Glomerular visceral epithelial cell (primary cell): ENCODE measurements around the gene GPRIN3.
"Not testable (repeated sequence)": the region's sequence is repeated elsewhere in the genome, so short reads cannot be mapped to it uniquely, and the experiment has no call there.

Experiments
- DNase-seq: peaks from one replicate; pipeline ENCODE4 v3.0.0-alpha.2; 2016; ENCODE audit errors: extremely low spot score

GPRIN3 gene

GRCh38 chr4:89312066-89312465 lies 4.5 kb upstream of the GPRIN3 start:
- no peak for DNase-seq

- DNase-seq = no peak
Measured at GRCh38 chr4:89311433-89311832, 3.8 kb upstream of the GPRIN3 start.

- not testable (repeated sequence) for DNase-seq
Measured at GRCh38 chr4:89309154-89309553, 1.6 kb upstream of the GPRIN3 start.

GRCh38 chr4:89308161-89308500 lies 531 bp upstream of the GPRIN3 start:
- no peak for DNase-seq

GRCh38 chr4:89307178-89307445 lies 488 bp downstream of the GPRIN3 start:
- DNase-seq = no peak

- DNase-seq = no peak
Measured at GRCh38 chr4:89306486-89307177, 968 bp downstream of the GPRIN3 start.

- DNase-seq = peak; percentile 54
Measured at GRCh38 chr4:89305712-89306437, 1.7 kb downstream of the GPRIN3 start.

GRCh38 chr4:89305028-89305427 lies 2.6 kb downstream of the GPRIN3 start:
- DNase-seq = no peak

- DNase-seq = no peak
Measured at GRCh38 chr4:89303814-89304388, 3.7 kb downstream of the GPRIN3 start.

- DNase-seq = no peak
Measured at GRCh38 chr4:89303177-89303576, 4.4 kb downstream of the GPRIN3 start.

GRCh38 chr4:89301902-89302301 lies 5.7 kb downstream of the GPRIN3 start:
- DNase-seq = no peak

GRCh38 chr4:89301003-89301402 lies 6.6 kb downstream of the GPRIN3 start:
- no peak for DNase-seq

GRCh38 chr4:89300499-89300898 lies 7.1 kb downstream of the GPRIN3 start:
- no peak for DNase-seq

GRCh38 chr4:89300060-89300459 lies 7.5 kb downstream of the GPRIN3 start:
- DNase-seq = no peak

- DNase-seq = peak; percentile 15
Measured at GRCh38 chr4:89299153-89299791, 8.3 kb downstream of the GPRIN3 start.

- DNase-seq = peak; percentile 25
Measured at GRCh38 chr4:89298788-89299152, 8.8 kb downstream of the GPRIN3 start.

- no peak for DNase-seq
Measured at GRCh38 chr4:89298155-89298554, 9.4 kb downstream of the GPRIN3 start.

GRCh38 chr4:89296896-89297295 lies 10.7 kb downstream of the GPRIN3 start:
- DNase-seq = no peak

- DNase-seq = no peak
Measured at GRCh38 chr4:89296399-89296798, 11.2 kb downstream of the GPRIN3 start.

GRCh38 chr4:89295415-89295927 lies 12.1 kb downstream of the GPRIN3 start:
- no peak for DNase-seq

- no peak for DNase-seq
Measured at GRCh38 chr4:89294573-89295269, 12.9 kb downstream of the GPRIN3 start.

GRCh38 chr4:89293299-89293698 lies 14.3 kb downstream of the GPRIN3 start:
- no peak for DNase-seq
